Epithelial cell of proximal tubule (primary cell): ENCODE results near the gene CKS2. TPM values are rescaled to one million over a fixed set of nuclear protein-coding genes. Genes with fewer than 3 reads are reported as not detected.

Experiments used
- total RNA-seq: library from RNA; depleted of rRNA; stranded (reverse); fragments of >200 nt; gene quantifications from 2 replicates; pipeline ENCODE4 v1.2.3, GENCODE V29; 2015

The CKS2 gene
- total RNA-seq, 1 donor from 2014 or later, result 414 TPM

Other genes starting within 250 kb of the CKS2 start
- gene SHC3, start 132.4 kb upstream of the CKS2 start, total RNA-seq, result 4.1 and 5.1 TPM in 2 replicates
- gene SECISBP2, start 7.3 kb downstream of the CKS2 start, total RNA-seq, result 32.3 and 38.8 TPM in 2 replicates
- gene SEMA4D, start 186.9 kb downstream of the CKS2 start, total RNA-seq, result 8.0 and 12.3 TPM in 2 replicates